ENCODE results near the gene CYP4V2.

Gene CYP4V2

GRCh38 chr4:186249785-186250754 lies 58.7 kb downstream of the CYP4V2 start:
- CTCF ChIA-PET = no interaction called here
- no peak for DNase-seq (ENCODE audit: extremely low spot score)
- no peak for TF ChIP-seq FOXK2 (IDR thresholded peaks at IDR 0.05)
- TF ChIP-seq, protein P1, sequence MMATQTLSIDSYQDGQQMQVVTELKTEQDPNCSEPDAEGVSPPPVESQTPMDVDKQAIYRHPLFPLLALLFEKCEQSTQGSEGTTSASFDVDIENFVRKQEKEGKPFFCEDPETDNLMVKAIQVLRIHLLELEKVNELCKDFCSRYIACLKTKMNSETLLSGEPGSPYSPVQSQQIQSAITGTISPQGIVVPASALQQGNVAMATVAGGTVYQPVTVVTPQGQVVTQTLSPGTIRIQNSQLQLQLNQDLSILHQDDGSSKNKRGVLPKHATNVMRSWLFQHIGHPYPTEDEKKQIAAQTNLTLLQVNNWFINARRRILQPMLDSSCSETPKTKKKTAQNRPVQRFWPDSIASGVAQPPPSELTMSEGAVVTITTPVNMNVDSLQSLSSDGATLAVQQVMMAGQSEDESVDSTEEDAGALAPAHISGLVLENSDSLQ (IDR thresholded peaks at IDR 0.05) = no peak
- POLR2A ChIA-PET = no interaction called here

DNA sequence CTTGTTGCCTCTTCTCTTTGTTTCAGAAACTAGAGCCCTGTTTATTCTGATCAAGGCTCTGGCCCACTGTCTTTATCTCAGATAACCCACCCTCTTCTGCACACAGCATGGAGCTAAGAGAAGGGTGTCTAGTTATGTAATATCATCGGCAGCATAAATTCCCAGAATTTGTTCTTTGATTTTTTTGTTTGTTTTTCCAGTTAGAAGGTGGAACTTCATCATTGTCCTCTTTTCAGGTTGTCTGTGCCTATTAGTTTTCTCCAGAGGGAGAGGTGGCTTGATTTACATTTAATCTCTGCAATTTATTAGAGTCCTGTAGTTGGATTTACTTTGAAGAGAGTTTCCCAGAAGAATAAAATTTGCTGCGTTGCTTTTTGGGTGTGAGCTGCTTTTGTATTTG lies 59.4 kb downstream of the CYP4V2 start:
- POLR2A ChIA-PET = no interaction called here
- DNase-seq (ENCODE audit: extremely low spot score) = no peak
- TF ChIP-seq SUZ12 (IDR thresholded peaks at IDR 0.05) (no peak), FOXA1 (IDR thresholded peaks at IDR 0.05) (no peak), FOXM1 (IDR thresholded peaks at IDR 0.05; ENCODE audit: borderline replicate concordance) (no peak), FOXK2 (IDR thresholded peaks at IDR 0.05) (no peak), SP1 (IDR thresholded peaks at IDR 0.05) (no peak), BHLHE40 (IDR thresholded peaks at IDR 0.05; ENCODE audit: borderline replicate concordance) (no peak), CTBP1 (IDR thresholded peaks at IDR 0.05; ENCODE audit: borderline replicate concordance) (no peak), HDGF (IDR thresholded peaks at IDR 0.05; ENCODE audit: borderline replicate concordance) (no peak), ARNT (IDR thresholded peaks at IDR 0.05) (no peak), ELF4 (IDR thresholded peaks at IDR 0.05) (no peak), LEF1 (IDR thresholded peaks at IDR 0.05; ENCODE audit: borderline replicate concordance) (no peak), NFRKB (IDR thresholded peaks at IDR 0.05) (no peak), ZNF384 (IDR thresholded peaks at IDR 0.05) (no peak), L3MBTL2 (conservative IDR thresholded peaks at IDR 0.05) (no peak)
- TF ChIP-seq, protein P1 (IDR thresholded peaks at IDR 0.05) = no peak
- CTCF ChIA-PET = no interaction called here

- TF ChIP-seq FOXK2 (IDR thresholded peaks at IDR 0.05) (no peak), ELF4 (IDR thresholded peaks at IDR 0.05) (no peak), FOXM1 (IDR thresholded peaks at IDR 0.05; ENCODE audit: borderline replicate concordance) (no peak), TARDBP (IDR thresholded peaks at IDR 0.05) (no peak), SUZ12 (IDR thresholded peaks at IDR 0.05) (no peak), L3MBTL2 (conservative IDR thresholded peaks at IDR 0.05) (no peak), HDGF (IDR thresholded peaks at IDR 0.05; ENCODE audit: borderline replicate concordance) (no peak), NFRKB (IDR thresholded peaks at IDR 0.05) (no peak)
- TF ChIP-seq, protein P1 (IDR thresholded peaks at IDR 0.05) = no peak
- ChIA-PET POLR2A (no interaction called here), CTCF (no interaction called here)
- DNase-seq (ENCODE audit: extremely low spot score) = no peak
Observed at GRCh38 chr4:186255122-186255521, 63.8 kb downstream of the CYP4V2 start.

- CTCF ChIA-PET = no interaction called here
- no peak for TF ChIP-seq NFRKB (IDR thresholded peaks at IDR 0.05)
- TF ChIP-seq FOXA1 (IDR thresholded peaks at IDR 0.05) = no peak
- TF ChIP-seq L3MBTL2 (conservative IDR thresholded peaks at IDR 0.05) = no peak
- no peak for TF ChIP-seq HDGF (IDR thresholded peaks at IDR 0.05; ENCODE audit: borderline replicate concordance)
- TF ChIP-seq SUZ12 (IDR thresholded peaks at IDR 0.05) = no peak
- no peak for TF ChIP-seq LEF1 (IDR thresholded peaks at IDR 0.05; ENCODE audit: borderline replicate concordance)
- TF ChIP-seq, protein P1 (IDR thresholded peaks at IDR 0.05) = no peak
- no peak for TF ChIP-seq ELF4 (IDR thresholded peaks at IDR 0.05)
- no peak for TF ChIP-seq ZNF384 (IDR thresholded peaks at IDR 0.05)
- no peak for TF ChIP-seq FOXM1 (IDR thresholded peaks at IDR 0.05; ENCODE audit: borderline replicate concordance)
- no peak for TF ChIP-seq BHLHE40 (IDR thresholded peaks at IDR 0.05; ENCODE audit: borderline replicate concordance)
- no peak for TF ChIP-seq SP1 (IDR thresholded peaks at IDR 0.05)
- no peak for TF ChIP-seq CTBP1 (IDR thresholded peaks at IDR 0.05; ENCODE audit: borderline replicate concordance)
- TF ChIP-seq TARDBP (IDR thresholded peaks at IDR 0.05) = no peak
- no peak for TF ChIP-seq FOXK2 (IDR thresholded peaks at IDR 0.05)
- no peak for TF ChIP-seq ARNT (IDR thresholded peaks at IDR 0.05)
- no peak for DNase-seq (ENCODE audit: extremely low spot score)
- POLR2A ChIA-PET = no interaction called here
Observed at GRCh38 chr4:186258216-186258811, 66.9 kb downstream of the CYP4V2 start.

DNA sequence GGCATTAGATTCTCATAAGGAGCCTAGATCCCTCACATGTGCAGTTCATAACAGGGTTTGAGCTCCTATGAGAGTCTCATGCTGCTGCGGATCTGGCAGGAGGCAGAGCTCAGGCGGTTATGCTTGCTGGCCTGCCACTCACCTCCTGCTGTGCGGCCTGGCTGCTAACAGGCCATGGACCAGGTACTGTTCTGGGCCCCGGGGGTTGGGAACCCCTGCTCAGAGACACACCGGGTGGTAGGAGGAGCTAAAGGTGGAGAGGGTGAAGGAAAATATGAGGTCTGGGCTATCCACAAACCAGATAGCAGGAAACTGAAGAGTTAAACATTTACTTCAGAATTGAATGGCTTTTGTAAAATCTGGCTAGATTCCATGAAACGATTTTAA lies 68.7 kb downstream of the CYP4V2 start:
- ChIA-PET CTCF (no interaction called here), POLR2A (no interaction called here)
- TF ChIP-seq L3MBTL2 (conservative IDR thresholded peaks at IDR 0.05) (no peak), FOXA1 (IDR thresholded peaks at IDR 0.05) (no peak), FOXM1 (IDR thresholded peaks at IDR 0.05; ENCODE audit: borderline replicate concordance) (no peak), HDGF (IDR thresholded peaks at IDR 0.05; ENCODE audit: borderline replicate concordance) (no peak), SP1 (IDR thresholded peaks at IDR 0.05) (no peak), CTBP1 (IDR thresholded peaks at IDR 0.05; ENCODE audit: borderline replicate concordance) (no peak), ARNT (IDR thresholded peaks at IDR 0.05) (no peak), SUZ12 (IDR thresholded peaks at IDR 0.05) (no peak), ZNF384 (IDR thresholded peaks at IDR 0.05) (no peak), NFRKB (IDR thresholded peaks at IDR 0.05) (no peak)
- TF ChIP-seq, protein P1 (IDR thresholded peaks at IDR 0.05) = no peak
- DNase-seq (ENCODE audit: extremely low spot score) = no peak

Measured in HEK293T (cell line).